GM18517 (cell line): ENCODE results near the gene KCNMA1.

Experiments used
- ATAC-seq: cut with Tn5 transposase; IDR thresholded peaks from one replicate; pipeline ENCODE4 v1.9.1; 2021; ENCODE audit warnings: mild to moderate bottlenecking, moderate library complexity; ENCODE audit not compliant: unreplicated experiment

KCNMA1 gene

GRCh38 chr10:77461636-77462296 lies 175.8 kb downstream of the KCNMA1 start:
- ATAC-seq, result no peak

GRCh38 chr10:77459905-77460304 lies 177.7 kb downstream of the KCNMA1 start:
- no peak for ATAC-seq

- no peak for ATAC-seq
These were observed 178.5 kb downstream of the KCNMA1 start for GRCh38 chr10:77458986-77459590.

GRCh38 chr10:77457721-77458120 lies 179.9 kb downstream of the KCNMA1 start:
- ATAC-seq, result no peak

- ATAC-seq, result no peak
These were observed 180.3 kb downstream of the KCNMA1 start for GRCh38 chr10:77457266-77457665.

- ATAC-seq, result no peak
These were observed 181.2 kb downstream of the KCNMA1 start for GRCh38 chr10:77456414-77456813.

GRCh38 chr10:77455561-77455960 lies 182.0 kb downstream of the KCNMA1 start:
- no peak for ATAC-seq

GRCh38 chr10:77452952-77453564 lies 184.6 kb downstream of the KCNMA1 start:
- no peak for ATAC-seq

GRCh38 chr10:77451886-77452285 lies 185.7 kb downstream of the KCNMA1 start:
- no peak for ATAC-seq

GRCh38 chr10:77448226-77448625 lies 189.4 kb downstream of the KCNMA1 start:
- ATAC-seq, result no peak

- ATAC-seq, result no peak
These were observed 190.9 kb downstream of the KCNMA1 start for GRCh38 chr10:77446700-77447099.

- no peak for ATAC-seq
These were observed 192.1 kb downstream of the KCNMA1 start for GRCh38 chr10:77445547-77445946.

GRCh38 chr10:77444041-77444440 lies 193.6 kb downstream of the KCNMA1 start:
- no peak for ATAC-seq

GRCh38 chr10:77442699-77443189 lies 194.9 kb downstream of the KCNMA1 start:
- no peak for ATAC-seq

GRCh38 chr10:77441353-77442166 lies 196.0 kb downstream of the KCNMA1 start:
- no peak for ATAC-seq

- ATAC-seq, result no peak
These were observed 201.2 kb downstream of the KCNMA1 start for GRCh38 chr10:77436257-77436975.

GRCh38 chr10:77433546-77433945 lies 204.1 kb downstream of the KCNMA1 start:
- ATAC-seq, result no peak

- no peak for ATAC-seq
These were observed 205.4 kb downstream of the KCNMA1 start for GRCh38 chr10:77431980-77432797.

GRCh38 chr10:77431209-77431611 lies 206.4 kb downstream of the KCNMA1 start:
- no peak for ATAC-seq

- ATAC-seq, result no peak
These were observed 207.1 kb downstream of the KCNMA1 start for GRCh38 chr10:77430530-77430929.
